HCT116 (cell line): ENCODE results near the gene FLYWCH1. TPM values are rescaled to one million over a fixed set of nuclear protein-coding genes. Genes with fewer than 3 reads are reported as not detected.
A peak's percentile ranks its signal among the peaks of the same experiment; 100 is the strongest.

Experiments
- ATAC-seq: fragments of 200-7000 bp; cut with Tn5 transposase; 2 replicates; pipeline ENCODE4 v1.9.1; 2020; ENCODE audit warnings: mild to moderate bottlenecking, moderate library complexity
- BruUV-seq: library from RNA; stranded (reverse); fragments of 400-500 nt; replicated peaks from 2 replicates; lab custom pipeline; 2021; lab: Mats Ljungman, UMichigan
- CTCF ChIA-PET: fragments of 300-600 bp; sonication (Branson Sonifier 250); formaldehyde crosslinking; loops from one replicate; lab custom pipeline; 2021; ENCODE audit warnings: antibody characterized with exemption; lab: Charles Lee
- POLR2A ChIA-PET: fragments of 300-600, 350-600 bp; sonication (Branson Sonifier 250); formaldehyde crosslinking; loops from one replicate; lab custom pipeline; 2021; ENCODE audit warnings: antibody characterized with exemption; lab: Charles Lee
- RAD21 ChIA-PET, 2 experiments: fragments of 300-600 bp; sonication (Branson Sonifier 250); formaldehyde crosslinking; loops; one replicate each; lab custom pipeline; 2023; ENCODE audit warnings: low total read pairs in 2 of 2; ENCODE audit not compliant: uncharacterized antibody in 2 of 2, unreplicated experiment in 2 of 2, low non-redundant PET in 1 of 2; lab: Charles Lee
- DNase-seq: peaks from one replicate; pipeline ENCODE4 v3.0.0-alpha.2; 2010; ENCODE audit warnings: low read depth, low spot score
- H2AFZ ChIP-seq: fragments of 200-600 bp; shearing (Covaris generic), sonication (generic); 2 replicates; pipeline ENCODE4 v1.6.1; 2017; ENCODE audit warnings: low read depth, mixed run types, mixed read lengths, antibody characterized with exemption, low read length; ENCODE audit not compliant: poor library complexity, severe bottlenecking
- H3K27ac ChIP-seq: 2 replicates; pipeline ENCODE4 v1.5.1; 2012; ENCODE audit warnings: low read depth, low read length
- H3K27me3 ChIP-seq: fragments of 200-600 bp; sonication (generic); 2 replicates; pipeline ENCODE4 v1.6.1; 2016; ENCODE audit warnings: mixed run types, low read length, mixed read lengths; ENCODE audit not compliant: insufficient read depth
- H3K36me3 ChIP-seq, 2 experiments: fragments of 200-500 bp in 1 of 2; fragments of 200-600 bp in 1 of 2; sonication (Bioruptor generic) in 1 of 2; sonication (generic) in 1 of 2; 2 replicates each; pipeline versions ENCODE4 v1.5.1 to v1.6.1; 2014 to 2016; ENCODE audit warnings: low read length in 2 of 2, inconsistent platforms in 1 of 2, mixed read lengths in 1 of 2, mixed run types in 1 of 2; ENCODE audit not compliant: insufficient read depth in 2 of 2, control insufficient read depth in 1 of 2
- H3K4me1 ChIP-seq, 2 experiments: fragments of 200-600 bp in 1 of 2; sonication (generic) in 1 of 2; 2 replicates each; pipeline versions ENCODE4 v1.5.1 to v1.6.1; 2012 to 2017; ENCODE audit warnings: low read length in 2 of 2, inconsistent platforms in 1 of 2, mild to moderate bottlenecking in 1 of 2, mixed read lengths in 1 of 2, mixed run types in 1 of 2, moderate library complexity in 1 of 2; ENCODE audit not compliant: insufficient read depth in 2 of 2, control insufficient read depth in 1 of 2
- H3K4me2 ChIP-seq: fragments of 200-600 bp; sonication (generic); 2 replicates; pipeline ENCODE4 v1.6.1; 2017; ENCODE audit warnings: mixed run types, low read length, mixed read lengths
- H3K4me3 ChIP-seq, 2 experiments: fragments of 200-600 bp in 1 of 2; sonication (generic) in 1 of 2; replicated peaks in 1 of 2; 2 replicates each; pipeline ENCODE4 v1.5.1; 2011 to 2016; ENCODE audit warnings: low read length in 2 of 2, control low read depth in 1 of 2, low read depth in 1 of 2, mild to moderate bottlenecking in 1 of 2, mixed read lengths in 1 of 2, mixed run types in 1 of 2
- H3K79me2 ChIP-seq: fragments of 200-600 bp; sonication (generic); 2 replicates; pipeline ENCODE4 v1.6.1; 2017; ENCODE audit warnings: mild to moderate bottlenecking, mixed run types, low read length, moderate library complexity, mixed read lengths; ENCODE audit not compliant: insufficient read depth
- H3K9ac ChIP-seq: fragments of 200-600 bp; sonication (generic); 2 replicates; pipeline ENCODE4 v1.6.1; 2016; ENCODE audit warnings: low read length, mixed read lengths
- H3K9me2 ChIP-seq: fragments of 200-600 bp; sonication (generic), shearing (Covaris generic); 2 replicates; pipeline ENCODE4 v1.6.1; 2017; ENCODE audit warnings: mixed run types, mild to moderate bottlenecking, moderate library complexity; ENCODE audit not compliant: insufficient read depth
- H3K9me3 ChIP-seq, 2 experiments: fragments of 200-500 bp in 1 of 2; fragments of 200-600 bp in 1 of 2; sonication (Bioruptor generic) in 1 of 2; sonication (generic) in 1 of 2; 2 replicates each; pipeline ENCODE4 v1.6.1; 2014 to 2017; ENCODE audit warnings: low read length in 2 of 2, mixed read lengths in 2 of 2, inconsistent platforms in 1 of 2, low read depth in 1 of 2, mild to moderate bottlenecking in 1 of 2, mixed run types in 1 of 2, moderate library complexity in 1 of 2; ENCODE audit not compliant: control insufficient read depth in 1 of 2, insufficient read depth in 1 of 2
- H4K20me1 ChIP-seq: fragments of 200-600 bp; sonication (generic), shearing (Covaris generic); 2 replicates; pipeline ENCODE4 v1.6.1; 2017; ENCODE audit warnings: mixed run types, mild to moderate bottlenecking, moderate library complexity; ENCODE audit not compliant: insufficient read depth
- CBX3 ChIP-seq: IDR thresholded peaks from 2 replicates; pipeline ENCODE4 v1.6.1; 2012; ENCODE audit warnings: low read depth
- CTCF ChIP-seq, 3 experiments: fragments of 200-600 bp in 1 of 3; sonication (generic) in 1 of 3; IDR thresholded peaks in 2 of 3; conservative IDR thresholded peaks in 1 of 3; 2 replicates each; pipeline ENCODE4 v1.5.1; 2012 to 2017; ENCODE audit warnings: low read depth in 2 of 3, low read length in 2 of 3, antibody characterized with exemption in 1 of 3, borderline replicate concordance in 1 of 3, control low read depth in 1 of 3, mild to moderate bottlenecking in 1 of 3, mixed read lengths in 1 of 3, mixed run types in 1 of 3, moderate library complexity in 1 of 3; ENCODE audit not compliant: insufficient read depth in 1 of 3
- ELF1 ChIP-seq: IDR thresholded peaks from 2 replicates; pipeline ENCODE4 v1.6.1; 2012; ENCODE audit warnings: low read depth, borderline replicate concordance
- EZH2 ChIP-seq: fragments of 200-600 bp; sonication (generic); IDR thresholded peaks from 2 replicates; pipeline ENCODE4 v1.6.1; 2017; ENCODE audit warnings: antibody characterized with exemption, mixed run types
- FOSL1 ChIP-seq: IDR thresholded peaks from 2 replicates; pipeline ENCODE4 v1.6.1; 2012; ENCODE audit warnings: low read depth
- MAX ChIP-seq: IDR thresholded peaks from 2 replicates; pipeline ENCODE4 v1.6.1; 2012
- REST ChIP-seq: IDR thresholded peaks from 2 replicates; pipeline ENCODE4 v1.6.1; 2012; ENCODE audit warnings: low read depth
- intact Hi-C: fragments of 100-400 bp; cut with micrococcal nuclease; formaldehyde crosslinking; loops from 2 replicates; pipeline ENCODE4 v1.10.0; 2022
- total RNA-seq: library from RNA; stranded (reverse); gene quantifications from one replicate; pipeline ENCODE4 v1.2.1, GENCODE V29; 2021; ENCODE audit not compliant: unreplicated experiment

FLYWCH1 gene
- total RNA-seq, 1 experiment from 2014 or later, result 66.6 TPM

- H3K4me3 ChIP-seq, result peak overlapping the region; percentile 71 to 83
- CTCF ChIA-PET, result interaction anchor here (0.5 kb wide), 1 partner anchor 135 kb away, joined by 3 read pairs; no protein-coding TSS in a partner anchor
- RAD21 ChIA-PET, result no interaction called here
- H3K27me3 ChIP-seq, result no peaks in the 10 kb centered on the region
- H3K9me2 ChIP-seq, result no peaks in the 10 kb centered on the region
- H4K20me1 ChIP-seq, result no peaks in the 10 kb centered on the region
- peak overlapping the region; percentile 98 for H3K4me2 ChIP-seq
- peak overlapping the region; percentile 88 for H3K9ac ChIP-seq
- DNase-seq (no peak), ATAC-seq (no peak)
- no peaks in the 10 kb centered on the region for H3K9me3 ChIP-seq
- BruUV-seq, result no TSS peak
- no peaks in the 10 kb centered on the region for H3K36me3 ChIP-seq
- POLR2A ChIA-PET, result interaction anchor here (1.0 to 4.1 kb wide), 3 partner anchors 10 to 59 kb away, joined by 3 to 29 read pairs (median 5); partner anchors contain the start of genes HCFC1R1, THOC6 and TNFRSF12A
- H3K27ac ChIP-seq, result peak overlapping the region; percentile 89
- intact Hi-C loops, result no loop called here
- TF ChIP-seq ELF1 (no peak), MAX (no peak), EZH2 (no peak), FOSL1 (no peak), CBX3 (no peak)
- TF ChIP-seq, all 23 proteins: peak for 0
- H3K4me1 ChIP-seq, result peaks cover 15 to 41% of the 10 kb centered on the region in 2 experiments
- no peak overlapping the region for H2AFZ ChIP-seq
- no peaks in the 10 kb centered on the region for H3K79me2 ChIP-seq
These were observed 50.8 kb downstream of the FLYWCH1 start for GRCh38 chr16:2962334-2963073.

- H3K4me2 ChIP-seq, result peak overlapping the region; percentile 98
- ChIA-PET RAD21 (no interaction called here), POLR2A (interaction anchor here (0.7 to 4.1 kb wide), 3 partner anchors 9 to 59 kb away, joined by 3 to 29 read pairs (median 5); partner anchors contain the start of genes HCFC1R1, THOC6 and TNFRSF12A), CTCF (interaction anchor here (1.0 to 1.5 kb wide), 3 partner anchors 18 to 46 kb away, joined by 3 to 5 read pairs (median 3); no protein-coding TSS in a partner anchor)
- no peak for ATAC-seq
- no peak for DNase-seq
- no peaks in the 10 kb centered on the region for H4K20me1 ChIP-seq
- H3K9me3 ChIP-seq, result no peaks in the 10 kb centered on the region
- no peaks in the 10 kb centered on the region for H3K36me3 ChIP-seq
- no peaks in the 10 kb centered on the region for H3K9me2 ChIP-seq
- H2AFZ ChIP-seq, result no peak overlapping the region
- intact Hi-C loops, result no loop called here
- H3K27me3 ChIP-seq, result no peaks in the 10 kb centered on the region
- H3K4me3 ChIP-seq, result peak overlapping the region; percentile 71 to 83
- peak overlapping the region; percentile 88 for H3K9ac ChIP-seq
- H3K4me1 ChIP-seq, result peaks cover 18 to 48% of the 10 kb centered on the region in 2 experiments
- peak overlapping the region; percentile 89 for H3K27ac ChIP-seq
- H3K79me2 ChIP-seq, result no peaks in the 10 kb centered on the region
- no TSS peak for BruUV-seq
- TF ChIP-seq REST (no peak), EZH2 (no peak), CTCF (IDR thresholded peaks at IDR 0.05 in 2 of 3, conservative IDR thresholded peaks at IDR 0.05 in 1 of 3; ENCODE audit: borderline replicate concordance in 1 of 3, insufficient read depth in 1 of 3, low read depth in 2 of 3, low read length in 2 of 3) (no peak)
These were observed 51.5 kb downstream of the FLYWCH1 start for GRCh38 chr16:2963074-2963722.
